KMS-11 (cell line): ENCODE results near the gene NRBF2.

Experiments used
- H2AFZ ChIP-seq: fragments of 200-600 bp; sonication (generic); 2 replicates; pipeline ENCODE4 v1.6.1; 2016; ENCODE audit warnings: antibody characterized with exemption, mixed run types, low read depth
- H3K27ac ChIP-seq: fragments of 200-600 bp; sonication (generic); 2 replicates; pipeline ENCODE4 v1.6.1; 2016; ENCODE audit warnings: mild to moderate bottlenecking, mixed run types
- H3K27me3 ChIP-seq: fragments of 200-600 bp; sonication (generic); 2 replicates; pipeline ENCODE4 v1.6.1; 2017; ENCODE audit warnings: mild to moderate bottlenecking, low read depth, mixed run types, moderate library complexity; ENCODE audit not compliant: insufficient read depth
- H3K36me3 ChIP-seq: fragments of 200-600 bp; sonication (generic); 2 replicates; pipeline ENCODE4 v1.6.1; 2017; ENCODE audit warnings: mild to moderate bottlenecking, mixed run types; ENCODE audit not compliant: insufficient read depth
- H3K4me1 ChIP-seq: fragments of 200-600 bp; sonication (generic); 2 replicates; pipeline ENCODE4 v1.6.1; 2016; ENCODE audit warnings: mild to moderate bottlenecking, low read depth, mixed run types; ENCODE audit not compliant: poor library complexity, severe bottlenecking
- H3K4me2 ChIP-seq: fragments of 200-600 bp; sonication (generic); 2 replicates; pipeline ENCODE4 v1.7.0; 2016; ENCODE audit warnings: mild to moderate bottlenecking, mixed run types
- H3K4me3 ChIP-seq: fragments of 200-600 bp; sonication (generic); IDR thresholded peaks from 2 replicates; pipeline ENCODE4 v1.6.1; 2017; ENCODE audit warnings: low read depth, low read length, mixed read lengths; ENCODE audit not compliant: insufficient read depth
- H3K79me2 ChIP-seq: fragments of 200-600 bp; sonication (generic); 2 replicates; pipeline ENCODE4 v1.6.1; 2016; ENCODE audit warnings: low read depth, mixed run types; ENCODE audit not compliant: insufficient read depth
- H3K9ac ChIP-seq: fragments of 200-600 bp; sonication (generic); 2 replicates; pipeline ENCODE4 v1.6.1; 2016; ENCODE audit warnings: mild to moderate bottlenecking, mixed run types
- H4K20me1 ChIP-seq: fragments of 200-600 bp; sonication (generic); 2 replicates; pipeline ENCODE4 v1.6.1; 2016; ENCODE audit warnings: mild to moderate bottlenecking, mixed run types; ENCODE audit not compliant: insufficient read depth
- TF ChIP-seq, protein P1 (sequence below): fragments of 200-600 bp; sonication (generic); conservative IDR thresholded peaks from 2 replicates; pipeline ENCODE4 v1.6.1; 2017; ENCODE audit warnings: low read depth, mild to moderate bottlenecking, antibody characterized with exemption, low read length, moderate library complexity, mixed read lengths

The NRBF2 gene

DNA sequence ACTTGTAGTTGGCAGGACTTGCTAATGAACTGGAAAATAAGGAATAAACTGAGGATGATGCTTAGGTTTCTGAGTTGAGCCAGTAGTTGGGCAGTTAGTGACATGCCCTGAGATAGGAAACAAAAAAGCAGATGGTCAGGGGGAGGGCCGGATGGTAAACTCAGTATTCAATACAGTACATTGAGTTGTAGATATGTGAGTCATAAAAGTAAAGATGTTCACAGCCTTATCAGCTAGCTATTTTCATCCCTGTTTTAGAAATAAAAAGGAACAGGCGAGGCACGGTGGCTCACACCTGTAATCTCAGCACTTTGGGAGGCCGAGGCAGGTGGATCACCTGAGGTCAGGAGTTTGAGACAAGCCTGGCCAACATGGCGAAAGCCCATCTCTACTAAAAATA, 22.2 kb upstream of the NRBF2 start:
- no peaks in the 10 kb centered on the region for H4K20me1 ChIP-seq
- H3K9ac ChIP-seq, result no peak overlapping the region
- no peaks in the 10 kb centered on the region for H3K4me1 ChIP-seq
- H3K4me3 ChIP-seq, result no peak overlapping the region
- H3K4me2 ChIP-seq, result no peak overlapping the region
- no peaks in the 10 kb centered on the region for H3K79me2 ChIP-seq
- TF ChIP-seq, protein P1, sequence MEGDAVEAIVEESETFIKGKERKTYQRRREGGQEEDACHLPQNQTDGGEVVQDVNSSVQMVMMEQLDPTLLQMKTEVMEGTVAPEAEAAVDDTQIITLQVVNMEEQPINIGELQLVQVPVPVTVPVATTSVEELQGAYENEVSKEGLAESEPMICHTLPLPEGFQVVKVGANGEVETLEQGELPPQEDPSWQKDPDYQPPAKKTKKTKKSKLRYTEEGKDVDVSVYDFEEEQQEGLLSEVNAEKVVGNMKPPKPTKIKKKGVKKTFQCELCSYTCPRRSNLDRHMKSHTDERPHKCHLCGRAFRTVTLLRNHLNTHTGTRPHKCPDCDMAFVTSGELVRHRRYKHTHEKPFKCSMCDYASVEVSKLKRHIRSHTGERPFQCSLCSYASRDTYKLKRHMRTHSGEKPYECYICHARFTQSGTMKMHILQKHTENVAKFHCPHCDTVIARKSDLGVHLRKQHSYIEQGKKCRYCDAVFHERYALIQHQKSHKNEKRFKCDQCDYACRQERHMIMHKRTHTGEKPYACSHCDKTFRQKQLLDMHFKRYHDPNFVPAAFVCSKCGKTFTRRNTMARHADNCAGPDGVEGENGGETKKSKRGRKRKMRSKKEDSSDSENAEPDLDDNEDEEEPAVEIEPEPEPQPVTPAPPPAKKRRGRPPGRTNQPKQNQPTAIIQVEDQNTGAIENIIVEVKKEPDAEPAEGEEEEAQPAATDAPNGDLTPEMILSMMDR, result no peak
- H3K36me3 ChIP-seq, result no peaks in the 10 kb centered on the region
- no peak overlapping the region for H2AFZ ChIP-seq
- H3K27me3 ChIP-seq, result no peaks in the 10 kb centered on the region
- H3K27ac ChIP-seq, result no peak overlapping the region

DNA sequence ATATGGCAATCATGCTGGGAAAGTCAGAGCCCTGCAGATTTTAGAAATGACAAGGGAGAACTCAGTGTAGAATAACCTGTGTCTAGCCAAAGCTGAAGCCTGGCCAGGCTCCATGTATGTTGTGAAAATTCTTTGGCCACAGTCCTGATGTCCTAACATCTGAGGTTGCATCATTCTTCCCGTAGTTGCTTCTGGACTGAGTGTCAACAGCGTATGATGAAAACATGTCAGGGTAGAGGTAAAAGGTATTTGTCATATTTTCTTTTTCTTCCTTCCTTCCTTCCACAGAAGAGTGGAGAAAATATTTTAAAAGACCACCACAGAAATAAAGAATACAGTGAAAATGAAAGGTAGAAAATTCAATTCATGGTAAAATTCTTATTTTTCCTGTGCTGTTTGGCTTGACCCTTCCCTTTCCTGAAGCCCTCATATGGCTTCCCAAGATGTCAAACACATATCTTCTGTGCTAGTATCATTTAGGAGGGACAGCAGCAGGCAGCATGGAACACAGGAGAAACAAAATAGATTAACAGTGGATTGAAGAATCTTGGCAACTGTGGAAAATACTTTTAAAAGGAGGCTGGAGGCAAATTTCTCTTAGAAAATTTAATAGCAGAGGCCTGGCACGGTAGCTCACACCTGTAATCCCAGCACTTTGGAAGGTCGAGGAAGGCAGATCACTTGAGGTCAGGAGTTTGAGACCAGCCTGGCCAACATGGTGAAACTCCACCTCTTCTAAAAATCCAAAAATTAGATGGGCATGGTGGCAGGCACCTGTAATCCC, 18.9 kb upstream of the NRBF2 start:
- H3K79me2 ChIP-seq, result no peaks in the 10 kb centered on the region
- H3K9ac ChIP-seq, result no peak overlapping the region

DNA sequence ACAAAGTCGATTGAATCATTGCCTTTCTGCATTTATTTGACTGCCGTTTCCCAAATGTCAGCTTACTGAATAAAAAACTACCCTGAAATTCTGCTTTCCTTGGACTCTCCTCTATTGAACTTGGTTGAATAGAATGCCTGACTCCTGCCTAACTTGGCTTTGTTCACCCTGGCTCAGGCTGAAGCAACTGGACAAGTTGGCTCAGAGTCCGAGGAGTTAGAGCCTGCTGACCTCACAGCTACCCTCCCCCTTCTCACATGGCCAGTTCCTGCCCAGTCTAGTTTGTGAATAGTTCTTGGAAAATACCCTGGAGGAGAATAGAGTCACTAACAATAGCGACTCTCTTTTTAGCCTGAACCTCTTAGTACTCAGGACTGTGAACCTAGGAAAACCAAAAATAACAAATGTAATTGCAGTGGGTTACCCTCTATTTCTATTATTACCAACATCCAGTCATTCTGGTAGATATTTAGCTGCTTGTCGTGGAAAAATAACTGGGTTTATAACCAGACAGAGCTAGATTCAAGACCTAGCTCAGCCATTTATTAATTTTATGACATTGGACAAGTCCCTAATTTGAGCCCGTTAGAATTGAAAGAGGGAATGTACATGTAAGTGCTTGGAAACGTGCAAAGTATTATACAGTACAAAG, 17.3 kb upstream of the NRBF2 start:
- Histone ChIP-seq H3K36me3 (no peaks in the 10 kb centered on the region), H3K4me2 (no peak overlapping the region), H3K9ac (no peak overlapping the region), H4K20me1 (no peaks in the 10 kb centered on the region), H3K27me3 (no peaks in the 10 kb centered on the region), H3K79me2 (no peaks in the 10 kb centered on the region), H3K27ac (no peak overlapping the region), H2AFZ (no peak overlapping the region), H3K4me1 (no peaks in the 10 kb centered on the region), H3K4me3 (no peak overlapping the region)
- TF ChIP-seq, protein P1, result no peak

More for the DNA sequence above, 18.9 kb upstream of the NRBF2 start:
- Histone ChIP-seq H3K36me3 (no peaks in the 10 kb centered on the region), H3K27ac (no peak overlapping the region), H3K4me3 (no peak overlapping the region), H3K4me1 (no peaks in the 10 kb centered on the region), H4K20me1 (no peaks in the 10 kb centered on the region), H3K4me2 (no peak overlapping the region), H3K27me3 (no peaks in the 10 kb centered on the region), H2AFZ (no peak overlapping the region)
- TF ChIP-seq, protein P1, result no peak

DNA sequence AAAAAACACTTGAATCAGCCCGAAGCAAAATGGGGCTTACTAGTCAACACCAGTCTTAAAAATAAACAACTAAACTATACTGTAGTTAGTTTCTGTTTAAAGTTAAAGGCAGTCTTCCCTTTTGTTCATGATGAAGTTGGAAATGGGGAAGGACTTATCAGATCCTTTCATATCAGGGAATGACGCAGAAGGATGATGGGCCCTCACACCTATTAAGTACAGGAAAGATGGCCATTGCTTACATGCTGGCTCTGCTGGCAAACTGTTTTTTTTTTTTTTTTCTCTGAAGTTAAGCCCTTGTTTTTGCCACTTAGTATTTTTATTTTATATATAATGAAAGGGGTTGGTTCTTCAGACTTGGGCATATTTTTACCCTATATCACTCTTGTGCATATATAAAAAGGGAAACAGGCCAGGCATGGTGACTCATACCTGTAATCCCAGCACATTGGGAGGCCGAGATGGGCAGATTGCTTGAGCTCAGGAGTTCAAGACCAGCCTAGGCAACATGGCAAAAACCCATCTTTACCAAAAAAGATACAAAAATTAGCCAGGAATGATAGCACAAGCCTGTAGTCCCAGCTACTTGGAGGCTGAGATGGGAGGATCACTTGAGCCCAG, 16.6 kb upstream of the NRBF2 start:
- no peaks in the 10 kb centered on the region for H3K27me3 ChIP-seq
- TF ChIP-seq, protein P1, result no peak
- H3K9ac ChIP-seq, result no peak overlapping the region
- H3K79me2 ChIP-seq, result no peaks in the 10 kb centered on the region
- no peak overlapping the region for H2AFZ ChIP-seq
- H3K36me3 ChIP-seq, result no peaks in the 10 kb centered on the region
- H3K4me2 ChIP-seq, result no peak overlapping the region
- no peaks in the 10 kb centered on the region for H4K20me1 ChIP-seq
- no peak overlapping the region for H3K4me3 ChIP-seq
- no peak overlapping the region for H3K27ac ChIP-seq
- no peaks in the 10 kb centered on the region for H3K4me1 ChIP-seq
